GM12878 (cell line): ENCODE measurements around the gene YWHAH. TPM values are rescaled to one million over a fixed set of nuclear protein-coding genes. Genes with fewer than 3 reads are reported as not detected.

ENCODE experiments used
- ATAC-seq: fragments of 200-7000 bp; cut with Tn5 transposase; 3 replicates; pipeline ENCODE4 v1.9.1; 2020; ENCODE audit warnings: mild to moderate bottlenecking, moderate library complexity
- BruUV-seq: library from RNA; stranded (reverse); fragments of 400-500 nt; replicated peaks from 2 replicates; lab custom pipeline; 2021; lab: Mats Ljungman, UMichigan
- CTCF ChIA-PET: fragments of 300-600 bp; sonication (Branson Sonifier 250); formaldehyde crosslinking; extraction: SDS; loops from one replicate; lab custom pipeline; 2021; ENCODE audit warnings: inconsistent platforms; lab: Yijun Ruan, JAX
- POLR2A ChIA-PET: fragments of 350-600 bp; formaldehyde crosslinking; extraction: SDS; loops from one replicate; lab custom pipeline; 2021; ENCODE audit warnings: inconsistent platforms; lab: Charles Lee
- RAD21 ChIA-PET: fragments of 300-600 bp; sonication (Branson Sonifier 250); formaldehyde crosslinking; loops from one replicate; lab custom pipeline; 2023; ENCODE audit warnings: antibody characterized with exemption; ENCODE audit not compliant: unreplicated experiment; lab: Charles Lee
- SMC1A ChIA-PET: fragments of 300-600 bp; sonication (Branson Sonifier 250); formaldehyde crosslinking; loops from one replicate; lab custom pipeline; 2023; ENCODE audit not compliant: unreplicated experiment, uncharacterized antibody; lab: Charles Lee
- DNase-seq: peaks from one replicate; pipeline ENCODE4 v3.0.0-alpha.2; 2011; ENCODE audit warnings: low read depth, low spot score
- FAIRE-seq: peaks from 3 replicates; lab custom pipeline; 2011; peaks lifted over from hg19 to GRCh38; lab: Jason Lieb, UNC
- H2AFZ ChIP-seq: 2 replicates; pipeline ENCODE4 v1.6.0; 2011; ENCODE audit warnings: low read depth, low read length, control low read depth; ENCODE audit not compliant: control insufficient read depth
- H3K27ac ChIP-seq: 2 replicates; pipeline ENCODE4 v1.5.1; 2011; ENCODE audit warnings: control low read depth; ENCODE audit not compliant: control insufficient read depth, insufficient read depth
- H3K27me3 ChIP-seq, 2 experiments: replicated peaks in 1 of 2; 2 replicates each; pipeline versions ENCODE4 v1.6.0 to v1.6.1; 2011; ENCODE audit warnings: low read length in 1 of 2; ENCODE audit not compliant: control insufficient read depth in 2 of 2, insufficient read depth in 2 of 2
- H3K36me3 ChIP-seq, 2 experiments: 2 replicates each; pipeline ENCODE4 v1.5.1; 2011; ENCODE audit warnings: low read length in 1 of 2; ENCODE audit not compliant: control insufficient read depth in 2 of 2, insufficient read depth in 2 of 2
- H3K4me1 ChIP-seq: 2 replicates; pipeline ENCODE4 v1.6.1; 2011; ENCODE audit warnings: mild to moderate bottlenecking, low read length, moderate library complexity, mixed read lengths; ENCODE audit not compliant: control insufficient read depth, insufficient read depth
- H3K4me2 ChIP-seq: 2 replicates; pipeline ENCODE4 v1.6.0; 2011; ENCODE audit warnings: control low read depth; ENCODE audit not compliant: control insufficient read depth, insufficient read depth
- H3K4me3 ChIP-seq: fragments of 200-600 bp; sonication (generic); 2 replicates; pipeline ENCODE4 v1.5.1; 2016
- H3K79me2 ChIP-seq: 2 replicates; pipeline ENCODE4 v1.6.0; 2011; ENCODE audit warnings: low read length; ENCODE audit not compliant: control insufficient read depth, insufficient read depth
- H3K9ac ChIP-seq: 2 replicates; pipeline ENCODE4 v1.8.0; 2011; ENCODE audit warnings: low read length, control low read depth, mixed read lengths; ENCODE audit not compliant: control insufficient read depth, insufficient read depth
- H3K9me3 ChIP-seq: replicated peaks from 3 replicates; pipeline ENCODE4 v1.5.1; 2011; ENCODE audit warnings: mild to moderate bottlenecking, low read length; ENCODE audit not compliant: control insufficient read depth, insufficient read depth
- H4K20me1 ChIP-seq: 2 replicates; pipeline ENCODE4 v1.6.0; 2011; ENCODE audit not compliant: control insufficient read depth, insufficient read depth
- ASH2L ChIP-seq: fragments of 300-600, 200-600 bp; sonication (generic); IDR thresholded peaks from 2 replicates; pipeline ENCODE4 v1.6.1; 2017; ENCODE audit warnings: low read depth, mild to moderate bottlenecking, borderline replicate concordance
- CEBPB ChIP-seq, 2 experiments: fragments of 150-350 bp in 1 of 2; IDR thresholded peaks; 2 replicates each; pipeline ENCODE4 v1.6.1; 2012 to 2014; ENCODE audit warnings: low read depth in 2 of 2, low read length in 2 of 2, borderline replicate concordance in 1 of 2, inconsistent platforms in 1 of 2
- WGBS: methylation state at CpG from one replicate; pipeline ENCODE4 v1.1.6; 2016; ENCODE audit warnings: low lambda C conversion rate; ENCODE audit not compliant: insufficient replicate concordance, insufficient coverage; ENCODE audit errors: missing lambda C conversion rate; 5-methylcytosine and 5-hydroxymethylcytosine counted together
- in situ Hi-C: fragments of 300-500 bp; cut with MboI; formaldehyde crosslinking; loops from 9 replicates; pipeline ENCODE4 v1.14.3; 2018; ENCODE audit warnings: mixed read lengths
- intact Hi-C: fragments of 100-400 bp; cut with micrococcal nuclease; formaldehyde crosslinking; loops from one replicate; pipeline ENCODE4 v1.14.2; 2022; ENCODE audit not compliant: unreplicated experiment
- polyA plus RNA-seq, 11 experiments: library from polyadenylated mRNA; depleted of rRNA in 4 of 11; unstranded in 6 of 11; stranded (reverse) in 5 of 11; fragments of >200 nt; fragmentation: Nextera tagmentation in 4 of 11; fragmentation: Illumina TruSeq in 1 of 11; extraction: Ambion mirVana in 4 of 11; extraction: Trizol in 1 of 11; gene quantifications; 1 replicate in 1 of 11; 2 replicates in 10 of 11; pipeline versions ENCODE4 v1.2.1 to v1.2.3, GENCODE V29; 2011 to 2016; ENCODE audit warnings: inconsistent platforms in 2 of 11, missing spikeins in 2 of 11, low read depth in 1 of 11
- small RNA-seq: library from RNA; depleted of rRNA; stranded (forward); fragments of <200 nt; gene quantifications from one replicate; pipeline ENCODE3, GENCODE V24; 2014
- total RNA-seq, 4 experiments: library from RNA; depleted of rRNA in 3 of 4; stranded (reverse); fragments of >200 nt in 3 of 4; fragmentation: Illumina TruSeq in 1 of 4; extraction: Trizol in 1 of 4; gene quantifications; 2 replicates each; pipeline versions ENCODE4 v1.2.1 to v1.2.3, GENCODE V29; 2013 to 2021

Gene YWHAH
- total and polyA plus RNA-seq, 10 of the 15 experiments (the other 5 are each of a cell fraction or from before 2014, with no cell fraction given) = 34.2 to 197 (median 115) TPM

DNA sequence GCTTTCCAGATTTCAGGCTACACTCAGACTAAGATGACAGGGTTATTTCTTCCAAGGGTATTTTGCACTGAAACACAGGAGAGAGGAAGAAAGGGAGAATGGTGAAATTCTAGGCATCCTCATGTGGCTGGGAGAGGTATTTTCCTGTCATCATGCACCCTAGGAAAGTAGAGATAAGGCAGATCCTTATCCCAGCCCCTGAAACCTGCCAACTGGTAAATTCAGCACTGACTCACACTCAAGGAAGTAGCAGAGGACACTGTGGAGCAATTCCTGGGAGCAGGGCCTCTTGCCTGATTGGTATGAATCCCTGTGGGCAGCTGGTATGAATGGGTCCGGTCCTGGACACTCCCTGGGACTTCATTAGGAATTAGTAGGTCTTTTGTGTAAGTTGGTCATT, 61.1 kb downstream of the YWHAH start:
- Histone ChIP-seq H3K27me3 (no peaks in the 10 kb centered on the region), H3K79me2 (no peaks in the 10 kb centered on the region), H3K9me3 (no peaks in the 10 kb centered on the region), H2AFZ (no peak overlapping the region), H4K20me1 (no peaks in the 10 kb centered on the region), H3K4me2 (no peak overlapping the region), H3K9ac (no peak overlapping the region), H3K36me3 (no peaks in the 10 kb centered on the region), H3K4me3 (no peak overlapping the region), H3K4me1 (no peaks in the 10 kb centered on the region), H3K27ac (no peak overlapping the region)
- WGBS = 4% methylated on average over 1 of the region's 1 CpG
- ATAC-seq (no peak), DNase-seq (no peak), FAIRE-seq (no peak)
- intact Hi-C loops = no loop called here
- ChIA-PET CTCF (no interaction called here), RAD21 (no interaction called here), SMC1A (no interaction called here), POLR2A (no interaction called here)
- BruUV-seq = no TSS peak
- no peak for TF ChIP-seq CEBPB (IDR thresholded peaks at IDR 0.05; ENCODE audit: borderline replicate concordance in 1 of 2, low read depth in 2 of 2, low read length in 2 of 2)
- TF ChIP-seq ASH2L = no peak
- in situ Hi-C loops = no loop called here

Small RNA genes lying within 50 kb of the gene (small RNA-seq; reads per million reads assigned to genes)
- gene RN7SL305P = not detected

Other genes starting within 250 kb of the YWHAH start
- 14.4 and 14.7 TPM in 2 replicates for gene PRR14L, start 194.4 kb upstream of the YWHAH start, total RNA-seq (2014; rRNA removed)
- gene PRR14L, start 194.4 kb upstream of the YWHAH start, total RNA-seq (2014; rRNA removed; fragmentation: Illumina TruSeq; extraction: Trizol) = 26.9 and 27.0 TPM in 2 replicates
- gene PRR14L, start 194.4 kb upstream of the YWHAH start, total RNA-seq (2021) = 42.4 and 49.0 TPM in 2 replicates
- 19.3 and 19.5 TPM in 2 replicates for gene PRR14L, start 194.4 kb upstream of the YWHAH start, polyA plus RNA-seq (2011; rRNA removed)
- gene PRR14L, start 194.4 kb upstream of the YWHAH start, polyA plus RNA-seq (2014; fragmentation: Illumina TruSeq; extraction: Trizol) = 23.3 and 24.8 TPM in 2 replicates
- 10 to 100 TPM in 1 of 2 experiments, 1 to 10 TPM in 1; 4.2 to 12.3 TPM for gene PRR14L, start 194.4 kb upstream of the YWHAH start, polyA plus RNA-seq (2014; fragmentation: Nextera tagmentation; extraction: Ambion mirVana)
- gene PRR14L, start 194.4 kb upstream of the YWHAH start, polyA plus RNA-seq (2014; rRNA removed) = 17.0 and 17.2 TPM in 2 replicates
- gene PRR14L, start 194.4 kb upstream of the YWHAH start, polyA plus RNA-seq (2016; fragmentation: Nextera tagmentation; extraction: Ambion mirVana) = 10 to 100 TPM; 23.5 to 27.7 TPM
- 20.0 and 21.4 TPM in 2 replicates for gene DEPDC5, start 190.5 kb upstream of the YWHAH start, total RNA-seq (2014; rRNA removed)
- gene DEPDC5, start 190.5 kb upstream of the YWHAH start, total RNA-seq (2014; rRNA removed; fragmentation: Illumina TruSeq; extraction: Trizol) = 26.7 and 26.8 TPM in 2 replicates
- gene DEPDC5, start 190.5 kb upstream of the YWHAH start, total RNA-seq (2021) = 28.6 and 38.9 TPM in 2 replicates
- 26.5 and 29.0 TPM in 2 replicates for gene DEPDC5, start 190.5 kb upstream of the YWHAH start, polyA plus RNA-seq (2011; rRNA removed)
- gene DEPDC5, start 190.5 kb upstream of the YWHAH start, polyA plus RNA-seq (2014; fragmentation: Illumina TruSeq; extraction: Trizol) = 19.4 and 23.2 TPM in 2 replicates
- 1 to 10 TPM; 3.0 to 6.2 TPM for gene DEPDC5, start 190.5 kb upstream of the YWHAH start, polyA plus RNA-seq (2014; fragmentation: Nextera tagmentation; extraction: Ambion mirVana)
- 22.4 and 24.8 TPM in 2 replicates for gene DEPDC5, start 190.5 kb upstream of the YWHAH start, polyA plus RNA-seq (2014; rRNA removed)
- gene DEPDC5, start 190.5 kb upstream of the YWHAH start, polyA plus RNA-seq (2016; fragmentation: Nextera tagmentation; extraction: Ambion mirVana) = 10 to 100 TPM; 23.1 to 26.9 TPM
- not detected in 2 replicates for gene SLC5A1, start 98.7 kb downstream of the YWHAH start, total RNA-seq (2014; rRNA removed)
- not detected in 2 replicates for gene SLC5A1, start 98.7 kb downstream of the YWHAH start, total RNA-seq (2014; rRNA removed; fragmentation: Illumina TruSeq; extraction: Trizol)
- not detected in 2 replicates for gene SLC5A1, start 98.7 kb downstream of the YWHAH start, total RNA-seq (2021)
- gene SLC5A1, start 98.7 kb downstream of the YWHAH start, polyA plus RNA-seq (2011; rRNA removed) = not detected in 2 replicates
- not detected in 2 replicates for gene SLC5A1, start 98.7 kb downstream of the YWHAH start, polyA plus RNA-seq (2014; fragmentation: Illumina TruSeq; extraction: Trizol)
- not detected for gene SLC5A1, start 98.7 kb downstream of the YWHAH start, polyA plus RNA-seq (2014; fragmentation: Nextera tagmentation; extraction: Ambion mirVana)
- 0.01 TPM in 1 of 2 replicates, not detected in the other for gene SLC5A1, start 98.7 kb downstream of the YWHAH start, polyA plus RNA-seq (2014; rRNA removed)
- gene SLC5A1, start 98.7 kb downstream of the YWHAH start, polyA plus RNA-seq (2016; fragmentation: Nextera tagmentation; extraction: Ambion mirVana) = not detected
- not detected in 2 replicates for gene C22orf42, start 214.8 kb downstream of the YWHAH start, total RNA-seq (2014; rRNA removed)
- gene C22orf42, start 214.8 kb downstream of the YWHAH start, total RNA-seq (2014; rRNA removed; fragmentation: Illumina TruSeq; extraction: Trizol) = not detected in 2 replicates
- gene C22orf42, start 214.8 kb downstream of the YWHAH start, total RNA-seq (2021) = not detected in 2 replicates
- not detected in 2 replicates for gene C22orf42, start 214.8 kb downstream of the YWHAH start, polyA plus RNA-seq (2011; rRNA removed)
- gene C22orf42, start 214.8 kb downstream of the YWHAH start, polyA plus RNA-seq (2014; fragmentation: Illumina TruSeq; extraction: Trizol) = not detected in 2 replicates
- not detected for gene C22orf42, start 214.8 kb downstream of the YWHAH start, polyA plus RNA-seq (2014; fragmentation: Nextera tagmentation; extraction: Ambion mirVana)
- not detected in 2 replicates for gene C22orf42, start 214.8 kb downstream of the YWHAH start, polyA plus RNA-seq (2014; rRNA removed)
- not detected for gene C22orf42, start 214.8 kb downstream of the YWHAH start, polyA plus RNA-seq (2016; fragmentation: Nextera tagmentation; extraction: Ambion mirVana)